Natural killer cell (primary cell): ENCODE data around the gene HTR1B. TPM values are rescaled to one million over a fixed set of nuclear protein-coding genes. Genes with fewer than 3 reads are reported as not detected.
A peak's percentile ranks its signal among the peaks of the same experiment; 100 is the strongest.

Experiments used
- ATAC-seq, 3 donors: fragments of 150-1000 bp in 2 of 3; fragments of 200-7000 bp in 1 of 3; cut with Tn5 transposase; 1 replicate in 1 of 3; 2 replicates in 2 of 3; pipeline ENCODE4 v1.10.0; 2021; ENCODE audit warnings: mild to moderate bottlenecking in 2 of 3, moderate library complexity in 2 of 3
- DNase-seq, 2 donors: peaks; one replicate each; pipeline versions ENCODE4 v3.0.0 to v3.0.0-alpha.2; 2013 to 2021; ENCODE audit warnings: mixed read lengths in 1 of 2
- H3K27ac ChIP-seq: one replicate; pipeline ENCODE4 v1.5.1; 2013; ENCODE audit warnings: mild to moderate bottlenecking, low read length
- H3K27me3 ChIP-seq: one replicate; pipeline ENCODE4 v1.6.1; 2013; ENCODE audit warnings: low read length; ENCODE audit not compliant: control insufficient read depth, insufficient read depth
- H3K36me3 ChIP-seq: one replicate; pipeline ENCODE4 v1.6.1; 2013; ENCODE audit warnings: low read length; ENCODE audit not compliant: control insufficient read depth, insufficient read depth
- H3K4me1 ChIP-seq: one replicate; pipeline ENCODE4 v1.6.1; 2013; ENCODE audit warnings: low read length; ENCODE audit not compliant: control insufficient read depth, insufficient read depth
- H3K4me3 ChIP-seq: one replicate; pipeline ENCODE4 v1.5.1; 2013; ENCODE audit warnings: low read length
- H3K9me3 ChIP-seq: one replicate; pipeline ENCODE4 v1.6.1; 2013; ENCODE audit warnings: low read length; ENCODE audit not compliant: control insufficient read depth, insufficient read depth
- H3K27ac Mint-ChIP-seq, 2 donors: one replicate each; pipeline ENCODE4 v1.8.0; 2022; ENCODE audit warnings: mild to moderate bottlenecking in 2 of 2, mixed read lengths in 2 of 2, moderate library complexity in 1 of 2
- H3K27me3 Mint-ChIP-seq, 2 donors: one replicate each; pipeline ENCODE4 v1.8.0; 2022; ENCODE audit warnings: low read depth in 2 of 2, mixed read lengths in 2 of 2
- H3K36me3 Mint-ChIP-seq: one replicate; pipeline ENCODE4 v1.8.0; 2022; ENCODE audit warnings: mixed read lengths
- H3K4me1 Mint-ChIP-seq, 2 donors: one replicate each; pipeline ENCODE4 v1.8.0; 2022; ENCODE audit warnings: mixed read lengths in 2 of 2
- H3K4me3 Mint-ChIP-seq: one replicate; pipeline ENCODE4 v1.8.0; 2022; ENCODE audit warnings: mild to moderate bottlenecking, moderate library complexity, mixed read lengths
- H3K9me3 Mint-ChIP-seq, 2 donors: one replicate each; pipeline ENCODE4 v1.8.0; 2022; ENCODE audit warnings: mixed read lengths in 2 of 2
- CTCF ChIP-seq: fragments of 200-600 bp; IDR thresholded peaks from one replicate; pipeline ENCODE4 v1.8.0; 2022; ENCODE audit warnings: antibody characterized with exemption
- WGBS: methylation state at CpG from one replicate; pipeline ENCODE4 v1.1.7; 2013; ENCODE audit warnings: missing lambda C conversion rate; ENCODE audit not compliant: insufficient coverage; 5-methylcytosine and 5-hydroxymethylcytosine counted together
- intact Hi-C: fragments of 100-400 bp; cut with micrococcal nuclease; formaldehyde crosslinking; loops from one replicate; pipeline ENCODE4 v1.14.2; 2022
- total RNA-seq, 4 donors: library from RNA; stranded (reverse); fragments of 120-200 nt in 1 of 4; gene quantifications; one replicate each; pipeline versions ENCODE4 v1.2.3 to v1.2.4, GENCODE V29; 2013 to 2022

HTR1B gene
- total RNA-seq, 3 donors from 2014 or later (not counting 1 experiment from before 2014, with no cell fraction given): 0.48 TPM; not detected in 2

- Histone ChIP-seq H3K27ac (no peak overlapping the region), H3K9me3 (peaks cover 21% of the 10 kb centered on the region), H3K4me3 (no peak overlapping the region), H3K36me3 (no peaks in the 10 kb centered on the region), H3K4me1 (peaks cover 38% of the 10 kb centered on the region), H3K27me3 (peaks cover 46% of the 10 kb centered on the region)
- Mint-ChIP-seq H3K4me3 (no peak overlapping the region), H3K36me3 (peaks cover 24% of the 10 kb centered on the region), H3K27me3 (peaks cover 35 to 39% of the 10 kb centered on the region in 2 donors), H3K27ac (no peak overlapping the region), H3K9me3 (peaks cover 7 to 8% of the 10 kb centered on the region in 2 donors), H3K4me1 (peaks cover 19 to 23% of the 10 kb centered on the region in 2 donors)
- no peak for DNase-seq
- ATAC-seq: no peak
- no peak for TF ChIP-seq CTCF
- WGBS: 41% methylated on average over 8 of the region's 8 CpGs
- intact Hi-C loops: no loop called here
Measured at GRCh38 chr6:77464495-77464867, 1.2 kb upstream of the HTR1B start.

GRCh38 chr6:77463861-77464494, 687 bp upstream of the HTR1B start:
- no peak for ATAC-seq
- 3% methylated on average over 53 of the region's 53 CpGs for WGBS
- Histone ChIP-seq H3K27me3 (peaks cover 46% of the 10 kb centered on the region), H3K36me3 (no peaks in the 10 kb centered on the region), H3K27ac (no peak overlapping the region), H3K9me3 (peaks cover 21% of the 10 kb centered on the region), H3K4me3 (no peak overlapping the region), H3K4me1 (peaks cover 38% of the 10 kb centered on the region)
- no peak overlapping the region for H3K4me3 Mint-ChIP-seq
- peaks cover 35 to 39% of the 10 kb centered on the region in 2 donors for H3K27me3 Mint-ChIP-seq
- H3K4me1 Mint-ChIP-seq: peaks cover 19 to 23% of the 10 kb centered on the region in 2 donors
- H3K9me3 Mint-ChIP-seq: peaks cover 7 to 8% of the 10 kb centered on the region in 2 donors
- no peak for DNase-seq
- no peak overlapping the region for H3K27ac Mint-ChIP-seq
- no peak for TF ChIP-seq CTCF
- intact Hi-C loops: no loop called here
- H3K36me3 Mint-ChIP-seq: peaks cover 24% of the 10 kb centered on the region

GRCh38 chr6:77462359-77463307, 658 bp downstream of the HTR1B start:
- Mint-ChIP-seq H3K9me3 (peaks cover 7 to 8% of the 10 kb centered on the region in 2 donors), H3K27me3 (peaks cover 35 to 39% of the 10 kb centered on the region in 2 donors), H3K4me1 (peaks cover 19 to 23% of the 10 kb centered on the region in 2 donors), H3K36me3 (peaks cover 24% of the 10 kb centered on the region), H3K4me3 (peak overlapping the region; percentile 64), H3K27ac (no peak overlapping the region)
- WGBS: 7% methylated on average over 55 of the region's 55 CpGs
- DNase-seq (no peak), ATAC-seq (peak in 2 of 3 donors; percentile 45 to 65)
- intact Hi-C loops: no loop called here
- Histone ChIP-seq H3K27ac (no peak overlapping the region), H3K9me3 (peaks cover 21% of the 10 kb centered on the region), H3K27me3 (peaks cover 46% of the 10 kb centered on the region), H3K4me1 (peaks cover 38% of the 10 kb centered on the region), H3K36me3 (no peaks in the 10 kb centered on the region), H3K4me3 (no peak overlapping the region)
- TF ChIP-seq CTCF: no peak
